Measurements from ENCODE around the gene DNAJC6.

GRCh38 chr1:65334081-65334480 lies 24.7 kb downstream of the DNAJC6 start:
- TF ChIP-seq KDM5A (IDR thresholded peaks at IDR 0.05; ENCODE audit: borderline replicate concordance, low read length) (no peak), RELA (CRISPR knock-in tag; IDR thresholded peaks at IDR 0.05) (no peak), CTCF (CRISPR knock-in tag; IDR thresholded peaks at IDR 0.05) (no peak), STAT5B (CRISPR knock-in tag; IDR thresholded peaks at IDR 0.05) (no peak), ATF3 (CRISPR knock-in tag; IDR thresholded peaks at IDR 0.05) (no peak), ZBTB21 (CRISPR knock-in tag; IDR thresholded peaks at IDR 0.05) (no peak), ZFP41 (CRISPR knock-in tag; IDR thresholded peaks at IDR 0.05; ENCODE audit: borderline replicate concordance) (no peak), SRSF1 (optimal IDR thresholded peaks at IDR 0.05; ENCODE audit: low read depth, low read length) (no peak), ZNF18 (CRISPR knock-in tag; IDR thresholded peaks at IDR 0.05; ENCODE audit: insufficient replicate concordance) (no peak)
